Glutamatergic neuron (in vitro differentiated cells): ENCODE measurements around the gene TPGS1. TPM values are rescaled to one million over a fixed set of nuclear protein-coding genes. Genes with fewer than 3 reads are reported as not detected.

Experiments
- DNase-seq: peaks from one replicate; pipeline ENCODE4 v3.0.0; 2022
- H3K27ac Mint-ChIP-seq: one replicate; pipeline ENCODE4 v1.8.0; 2020; ENCODE audit warnings: mild to moderate bottlenecking, mixed read lengths, inconsistent platforms; ENCODE audit not compliant: unreplicated experiment
- H3K27me3 Mint-ChIP-seq: one replicate; pipeline ENCODE4 v1.8.0; 2020; ENCODE audit warnings: mild to moderate bottlenecking, moderate library complexity, mixed read lengths, inconsistent platforms; ENCODE audit not compliant: unreplicated experiment
- H3K36me3 Mint-ChIP-seq: one replicate; pipeline ENCODE4 v1.8.0; 2020; ENCODE audit warnings: mild to moderate bottlenecking, mixed read lengths, inconsistent platforms; ENCODE audit not compliant: unreplicated experiment
- H3K4me1 Mint-ChIP-seq: one replicate; pipeline ENCODE4 v1.8.0; 2020; ENCODE audit warnings: mild to moderate bottlenecking, low read depth, mixed read lengths, inconsistent platforms; ENCODE audit not compliant: unreplicated experiment
- H3K4me3 Mint-ChIP-seq: one replicate; pipeline ENCODE4 v1.8.0; 2020; ENCODE audit warnings: mild to moderate bottlenecking, mixed read lengths, inconsistent platforms; ENCODE audit not compliant: unreplicated experiment
- H3K9me3 Mint-ChIP-seq: one replicate; pipeline ENCODE4 v1.8.0; 2020; ENCODE audit warnings: mild to moderate bottlenecking, moderate library complexity, mixed read lengths, inconsistent platforms; ENCODE audit not compliant: unreplicated experiment
- total RNA-seq: library from RNA; stranded (reverse); fragmentation: NEBNext Ultra II Directional; extraction: Animal tissue kit (Norgen Biotek cat#: 25700); gene quantifications from one replicate; pipeline ENCODE4 v1.2.1, GENCODE V29; 2021; ENCODE audit not compliant: unreplicated experiment
- TF ChIP-seq, protein P1 (sequence below): fragments of 200-600 bp; sonication (generic); IDR thresholded peaks from one replicate; pipeline ENCODE4 v1.5.0; 2021; ENCODE audit not compliant: partially characterized antibody, unreplicated experiment

Gene TPGS1
- total RNA-seq, 1 donor from 2014 or later = 20.0 TPM

DNA sequence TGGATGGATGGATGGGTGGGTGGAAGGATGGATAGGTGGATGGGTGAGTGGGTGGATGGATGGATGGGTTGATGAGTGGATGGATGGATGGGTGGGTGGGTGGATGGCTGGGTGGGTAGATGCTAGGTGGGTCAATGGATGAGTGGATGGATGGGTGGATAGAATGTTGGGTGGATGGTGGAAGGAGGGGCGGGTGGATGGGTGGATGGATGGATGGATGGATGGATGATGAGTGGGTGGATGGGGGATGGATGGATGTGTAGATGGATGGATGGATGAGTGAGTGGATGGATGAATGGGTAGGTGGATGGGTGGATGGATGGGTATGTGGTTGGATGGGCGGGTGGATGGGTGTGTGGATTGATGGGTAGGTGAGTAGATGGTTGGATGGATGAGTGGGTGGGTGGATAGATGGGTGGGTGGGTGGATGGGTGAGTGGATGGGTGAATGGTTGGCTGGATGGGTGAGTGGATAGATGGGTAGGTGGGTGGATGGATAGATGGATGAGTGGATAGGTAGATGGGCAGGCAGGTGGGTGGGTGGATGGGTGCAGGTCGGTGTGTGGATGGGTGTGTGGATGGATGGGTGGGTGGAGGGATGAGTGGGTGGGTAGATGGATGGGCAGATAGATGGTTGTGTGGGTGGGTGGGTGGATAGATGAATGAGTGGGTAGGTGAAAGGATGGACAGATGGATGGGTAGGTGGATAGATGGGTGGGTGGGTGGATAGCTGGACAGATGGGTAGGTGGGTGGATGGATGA, 42.1 kb upstream of the TPGS1 start:
- no peak for DNase-seq
- Mint-ChIP-seq H3K36me3 (no peaks in the 10 kb centered on the region), H3K9me3 (peaks cover 8% of the 10 kb centered on the region), H3K4me1 (no peaks in the 10 kb centered on the region), H3K4me3 (no peak overlapping the region), H3K27ac (no peak overlapping the region), H3K27me3 (peaks cover 4% of the 10 kb centered on the region)
- TF ChIP-seq, protein P1, sequence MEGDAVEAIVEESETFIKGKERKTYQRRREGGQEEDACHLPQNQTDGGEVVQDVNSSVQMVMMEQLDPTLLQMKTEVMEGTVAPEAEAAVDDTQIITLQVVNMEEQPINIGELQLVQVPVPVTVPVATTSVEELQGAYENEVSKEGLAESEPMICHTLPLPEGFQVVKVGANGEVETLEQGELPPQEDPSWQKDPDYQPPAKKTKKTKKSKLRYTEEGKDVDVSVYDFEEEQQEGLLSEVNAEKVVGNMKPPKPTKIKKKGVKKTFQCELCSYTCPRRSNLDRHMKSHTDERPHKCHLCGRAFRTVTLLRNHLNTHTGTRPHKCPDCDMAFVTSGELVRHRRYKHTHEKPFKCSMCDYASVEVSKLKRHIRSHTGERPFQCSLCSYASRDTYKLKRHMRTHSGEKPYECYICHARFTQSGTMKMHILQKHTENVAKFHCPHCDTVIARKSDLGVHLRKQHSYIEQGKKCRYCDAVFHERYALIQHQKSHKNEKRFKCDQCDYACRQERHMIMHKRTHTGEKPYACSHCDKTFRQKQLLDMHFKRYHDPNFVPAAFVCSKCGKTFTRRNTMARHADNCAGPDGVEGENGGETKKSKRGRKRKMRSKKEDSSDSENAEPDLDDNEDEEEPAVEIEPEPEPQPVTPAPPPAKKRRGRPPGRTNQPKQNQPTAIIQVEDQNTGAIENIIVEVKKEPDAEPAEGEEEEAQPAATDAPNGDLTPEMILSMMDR = no peak

DNA sequence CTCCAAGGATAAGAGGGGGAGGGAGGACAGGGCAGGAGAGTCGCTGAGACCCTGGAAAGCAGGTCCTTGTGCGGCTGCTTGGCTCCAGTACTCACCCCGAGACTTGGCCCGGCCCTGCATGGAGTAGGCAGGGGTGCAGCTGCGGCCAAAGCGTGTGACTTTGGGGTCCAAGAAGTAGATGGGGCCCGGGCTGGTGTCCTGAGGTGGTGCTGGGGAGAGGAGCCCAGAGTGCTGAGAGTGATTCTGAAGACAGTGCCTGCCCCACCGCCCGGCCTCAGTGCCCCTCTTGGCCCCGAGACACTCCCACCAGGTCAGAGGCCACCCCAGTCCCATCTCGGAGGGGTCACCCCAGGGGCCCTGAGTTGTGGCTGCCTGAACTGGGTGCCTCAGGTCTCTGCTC, 39.7 kb upstream of the TPGS1 start:
- no peak for DNase-seq
- Mint-ChIP-seq H3K4me3 (no peak overlapping the region), H3K27me3 (peaks cover 2% of the 10 kb centered on the region), H3K27ac (no peak overlapping the region), H3K9me3 (peaks cover 8% of the 10 kb centered on the region), H3K36me3 (no peaks in the 10 kb centered on the region), H3K4me1 (no peaks in the 10 kb centered on the region)
- TF ChIP-seq, protein P1 = no peak

DNA sequence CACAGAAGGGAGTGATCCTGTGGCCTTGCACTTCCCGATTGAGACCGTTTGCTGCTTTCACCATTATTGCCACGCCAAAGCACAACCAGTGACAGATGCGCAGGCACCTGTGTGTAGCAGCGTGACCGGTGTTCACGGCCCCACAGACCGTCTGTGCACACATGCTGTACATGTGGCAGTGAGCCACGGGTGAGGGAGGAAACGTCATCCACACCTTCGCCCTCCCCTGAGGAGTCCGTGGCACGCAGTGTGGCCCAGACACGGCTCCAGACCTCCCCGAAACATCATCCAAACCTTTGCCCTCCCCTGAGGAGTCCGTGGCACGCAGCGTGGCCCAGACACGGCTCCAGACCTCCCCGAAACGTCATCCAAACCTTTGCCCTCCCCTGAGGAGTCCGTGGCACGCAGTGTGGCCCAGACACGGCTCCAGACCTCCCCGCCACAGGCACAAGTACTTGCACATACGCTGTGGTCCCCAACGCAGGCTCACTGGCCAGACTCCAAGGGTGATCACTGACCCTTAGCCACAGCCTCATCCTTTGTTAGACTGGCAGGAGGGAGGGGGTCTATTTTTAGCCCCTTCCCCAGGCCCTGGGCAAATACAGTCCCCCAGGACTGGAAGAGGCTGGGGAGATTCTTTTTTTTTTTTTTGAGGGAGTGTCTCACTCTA, 38.6 kb upstream of the TPGS1 start:
- TF ChIP-seq, protein P1 = no peak
- H3K4me3 Mint-ChIP-seq = no peak overlapping the region
- no peaks in the 10 kb centered on the region for H3K4me1 Mint-ChIP-seq
- H3K36me3 Mint-ChIP-seq = no peaks in the 10 kb centered on the region
- H3K9me3 Mint-ChIP-seq = peaks cover 5% of the 10 kb centered on the region
- H3K27me3 Mint-ChIP-seq = peaks cover 2% of the 10 kb centered on the region
- no peak overlapping the region for H3K27ac Mint-ChIP-seq
- peak; percentile 8 for DNase-seq

DNA sequence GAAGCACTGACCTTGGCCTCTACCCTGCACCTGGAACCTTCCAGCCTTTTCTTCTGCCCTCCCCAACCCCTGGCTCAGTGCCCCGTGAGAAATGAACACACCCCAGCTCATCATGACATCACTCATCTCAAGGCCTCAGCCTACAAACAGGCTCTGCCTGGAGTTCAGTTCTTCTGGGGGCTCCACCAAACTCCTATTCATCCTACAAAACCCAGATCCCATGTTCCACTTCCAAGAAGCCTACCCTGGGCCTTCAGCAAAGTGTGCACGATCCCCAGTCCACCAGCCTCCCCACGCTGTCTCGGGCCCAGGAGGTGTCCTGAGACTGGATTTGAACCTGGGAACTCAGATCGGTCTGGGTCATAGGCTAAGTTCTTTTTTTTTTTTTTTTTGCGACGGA, 37.5 kb upstream of the TPGS1 start:
- Mint-ChIP-seq H3K27ac (no peak overlapping the region), H3K4me1 (no peaks in the 10 kb centered on the region), H3K27me3 (peaks cover 2% of the 10 kb centered on the region), H3K4me3 (no peak overlapping the region), H3K36me3 (no peaks in the 10 kb centered on the region), H3K9me3 (peaks cover 3% of the 10 kb centered on the region)
- TF ChIP-seq, protein P1 = no peak
- DNase-seq = peak; percentile 4

DNA sequence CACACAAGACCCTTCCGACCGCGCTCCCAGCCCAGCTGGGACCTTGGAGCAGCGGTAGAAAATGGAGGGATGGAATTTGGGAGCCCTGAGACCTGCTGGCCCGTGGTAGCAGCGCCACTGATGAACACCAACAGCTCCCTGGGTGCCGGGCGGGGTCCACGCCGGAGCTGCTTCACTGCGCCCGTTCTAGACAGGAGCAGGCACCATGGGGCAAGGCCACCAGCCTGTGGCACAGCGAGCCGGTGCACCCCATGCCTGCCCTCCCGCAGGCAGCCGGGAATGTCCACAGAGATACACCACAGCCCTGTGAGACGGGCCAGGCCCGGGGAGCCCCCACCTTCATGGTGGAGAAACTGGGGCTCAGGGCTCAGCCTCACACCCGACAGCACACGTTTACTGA, 36.6 kb upstream of the TPGS1 start:
- peak; percentile 15 for DNase-seq
- no peak overlapping the region for H3K4me3 Mint-ChIP-seq
- H3K27me3 Mint-ChIP-seq = peaks cover 2% of the 10 kb centered on the region
- H3K27ac Mint-ChIP-seq = no peak overlapping the region
- TF ChIP-seq, protein P1 = no peak
- H3K9me3 Mint-ChIP-seq = peaks cover 1% of the 10 kb centered on the region
- H3K36me3 Mint-ChIP-seq = no peaks in the 10 kb centered on the region
- H3K4me1 Mint-ChIP-seq = no peaks in the 10 kb centered on the region
